ENCODE measurements around the gene METTL22.
"Not testable (repeated sequence)": the region's sequence is repeated elsewhere in the genome, so short reads cannot be mapped to it uniquely, and the experiment has no call there.

The METTL22 gene

GRCh38 chr16:8634991-8635736, 13.7 kb downstream of the METTL22 start:
- DNase-seq: no peak

GRCh38 chr16:8639694-8640093, 18.2 kb downstream of the METTL22 start:
- DNase-seq: no peak

DNA sequence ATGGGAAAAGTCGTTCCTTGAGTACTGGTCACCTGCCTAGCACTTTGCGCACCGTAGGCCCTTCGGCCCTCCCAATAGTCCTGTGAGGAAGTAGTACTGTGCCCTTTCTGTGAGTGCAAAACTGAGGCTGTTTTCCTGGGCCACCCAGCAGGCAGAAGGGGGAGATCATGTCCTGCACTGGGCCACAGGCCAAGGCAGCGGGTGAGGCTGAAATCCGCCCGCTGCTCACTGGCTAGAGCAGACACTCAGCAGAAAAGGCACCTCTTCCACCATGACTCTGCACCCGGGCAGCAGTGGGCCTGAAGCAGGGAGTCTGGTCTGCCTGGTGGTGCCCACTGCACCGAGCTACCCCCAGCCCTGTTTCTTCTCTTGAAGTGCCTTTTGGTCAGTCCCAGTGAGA, 20.2 kb downstream of the METTL22 start:
- no peak for DNase-seq

- no peak for DNase-seq
These were observed 20.6 kb downstream of the METTL22 start for GRCh38 chr16:8642146-8642545.

- DNase-seq: peak in 1 of 5 donors; percentile 10
These were observed 23.0 kb downstream of the METTL22 start for GRCh38 chr16:8644211-8645140.

DNA sequence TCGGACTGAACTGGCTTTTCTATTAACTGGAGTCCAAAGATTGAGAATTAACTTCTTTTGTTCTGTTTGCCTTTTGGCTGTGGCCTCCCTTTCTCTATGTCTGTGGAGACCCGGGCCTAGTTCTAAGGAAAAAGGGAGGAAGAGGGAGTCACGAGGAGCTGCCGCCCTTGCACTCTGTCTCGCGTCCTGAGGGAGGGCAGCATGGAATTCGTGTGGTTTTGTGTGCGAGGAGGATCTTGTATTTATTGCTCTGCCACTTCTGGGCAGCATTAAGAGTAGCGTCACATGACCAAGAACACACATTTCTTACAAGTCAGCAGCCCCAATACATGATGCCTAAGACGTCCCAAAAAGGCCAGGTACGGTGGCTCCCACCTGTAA, 23.6 kb downstream of the METTL22 start:
- no peak for DNase-seq

- DNase-seq: no peak
These were observed 24.3 kb downstream of the METTL22 start for GRCh38 chr16:8645831-8646230.

GRCh38 chr16:8646326-8647053, 25.0 kb downstream of the METTL22 start:
- no peak for DNase-seq

DNA sequence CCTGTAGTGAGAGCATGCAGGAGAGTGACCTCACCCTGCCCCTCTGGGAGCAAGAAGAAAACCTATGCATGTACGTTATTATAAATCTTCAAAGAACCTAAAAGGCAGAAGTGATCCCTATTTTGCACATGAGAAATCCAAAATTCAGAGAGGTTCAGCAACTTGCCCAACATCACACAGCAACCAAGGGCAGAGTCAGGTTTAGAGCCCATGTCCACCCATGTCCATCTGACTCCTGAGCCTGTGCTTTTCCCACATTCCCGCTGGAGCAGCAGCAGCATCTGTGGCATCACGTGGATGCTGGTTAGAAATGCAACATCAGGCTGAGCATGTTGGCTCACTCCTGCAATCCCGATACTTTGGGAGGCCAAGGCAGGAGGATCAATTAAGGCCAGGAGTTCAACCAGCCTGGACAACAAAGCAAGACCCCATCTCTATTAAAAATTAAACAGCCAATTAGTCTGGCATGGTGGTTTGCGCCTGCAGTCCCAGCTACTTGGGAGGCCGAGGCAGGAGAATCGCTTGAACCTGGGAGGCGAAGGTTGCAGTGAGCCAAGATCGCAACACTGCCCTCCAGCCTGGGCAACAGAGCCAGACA, 26.3 kb downstream of the METTL22 start:
- DNase-seq: no peak

- no peak for DNase-seq
These were observed 27.4 kb downstream of the METTL22 start for GRCh38 chr16:8648877-8649276.

DNA sequence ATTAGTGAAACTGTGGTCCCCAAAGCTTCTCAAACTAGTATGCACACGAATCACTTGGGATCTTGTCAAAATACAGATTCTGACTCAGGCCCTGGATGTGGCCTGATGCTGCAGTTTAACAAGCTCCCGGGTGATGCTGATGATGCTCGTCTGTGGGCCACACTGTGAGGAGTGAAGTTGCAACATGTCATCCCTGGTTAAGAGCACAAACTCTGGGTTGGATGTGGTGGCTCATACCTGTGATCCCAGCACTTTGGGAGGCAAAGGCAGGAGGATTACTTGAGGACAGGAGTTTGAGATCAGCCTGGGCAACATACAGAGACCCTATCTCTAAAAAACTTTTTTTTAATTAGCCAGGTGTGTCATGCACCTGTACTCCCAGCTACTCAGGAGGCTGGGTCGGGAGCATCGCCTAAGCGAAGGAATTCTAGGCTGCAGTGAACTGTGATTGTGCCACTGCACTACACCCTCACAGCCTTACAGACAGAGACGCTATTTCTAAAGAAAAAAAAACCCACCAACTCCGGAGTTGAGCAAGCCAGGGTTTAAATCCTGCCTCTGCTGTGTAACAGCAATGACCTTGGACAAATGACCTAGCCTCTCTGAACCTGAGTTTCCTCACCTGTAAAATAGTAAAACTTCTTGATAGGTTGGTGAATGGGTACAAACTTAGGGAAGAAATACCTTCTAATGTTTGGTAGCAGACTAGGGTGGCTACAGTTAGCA, 28.5 kb downstream of the METTL22 start:
- DNase-seq: no peak

GRCh38 chr16:8651958-8652357, 30.5 kb downstream of the METTL22 start:
- DNase-seq: not testable (repeated sequence)

GRCh38 chr16:8655184-8655717, 33.8 kb downstream of the METTL22 start:
- peak in 1 of 5 donors; percentile 34 for DNase-seq

GRCh38 chr16:8656376-8656775, 34.9 kb downstream of the METTL22 start:
- no peak for DNase-seq

- DNase-seq: peak in 4 of 5 donors; percentile 25 to 43 (median 35)
These were observed 39.4 kb downstream of the METTL22 start for GRCh38 chr16:8660841-8661301.

GRCh38 chr16:8661703-8662102, 40.2 kb downstream of the METTL22 start:
- DNase-seq: no peak

DNA sequence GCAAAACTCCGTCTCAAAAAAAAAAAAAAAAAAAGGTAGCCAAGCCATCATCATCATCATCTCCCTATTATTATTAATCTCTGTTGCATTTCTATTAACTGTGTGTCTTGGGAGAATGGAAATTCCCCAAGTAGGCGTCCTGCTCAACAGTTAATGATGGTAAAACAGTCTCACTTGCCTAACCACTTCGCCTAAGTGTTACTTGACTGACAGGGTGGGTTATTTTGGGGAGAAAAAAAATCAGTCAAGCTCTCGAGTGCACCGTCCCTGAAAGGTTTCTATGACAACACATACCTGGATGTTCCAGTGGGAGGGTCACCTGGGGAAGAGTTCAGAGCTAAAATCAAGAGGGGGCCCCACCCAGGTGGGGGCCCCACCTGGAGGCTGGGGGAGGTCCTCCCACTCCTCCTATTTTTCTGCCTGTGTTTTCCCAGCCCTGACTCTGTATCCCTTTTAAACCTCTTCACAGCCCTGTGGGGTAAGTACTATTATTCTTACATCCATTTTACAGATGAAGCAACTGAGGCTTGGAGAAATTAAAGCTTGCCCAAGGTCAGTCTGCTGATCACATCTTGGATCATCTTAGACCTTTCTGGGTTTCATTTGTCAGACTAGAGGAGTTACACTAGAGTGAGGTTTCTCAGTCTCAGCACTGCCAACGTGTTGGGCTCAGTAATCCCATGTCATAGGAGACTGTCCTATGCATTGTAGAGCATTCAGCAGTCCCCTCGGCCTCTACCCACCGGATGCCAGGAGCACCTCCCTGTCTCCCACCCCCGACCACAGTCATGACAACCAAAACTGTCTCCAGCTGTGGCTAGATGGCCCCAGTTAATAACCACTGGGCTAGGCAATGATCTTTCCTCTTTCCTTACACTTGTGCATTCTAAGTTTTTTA, 41.9 kb downstream of the METTL22 start:
- DNase-seq: no peak

DNA sequence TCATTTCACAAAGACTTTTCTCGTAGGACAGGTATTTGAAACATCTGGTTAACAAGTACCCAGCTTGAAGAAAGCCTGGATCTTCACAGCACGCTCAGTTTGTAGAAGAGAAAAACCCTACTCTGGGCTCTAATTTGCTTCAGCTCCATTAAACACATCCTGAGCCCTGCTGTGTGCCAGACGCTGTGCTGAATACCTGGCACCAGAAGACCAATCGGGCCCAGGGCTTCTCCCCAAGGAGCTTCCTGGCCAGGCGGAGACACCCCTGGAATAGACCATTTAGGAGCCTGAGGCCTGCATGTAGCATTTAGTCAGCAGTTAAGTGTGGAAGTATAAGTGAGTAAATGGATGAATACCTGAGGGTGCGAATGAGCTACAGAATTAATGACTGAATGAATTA, 44.0 kb downstream of the METTL22 start:
- no peak for DNase-seq

DNA sequence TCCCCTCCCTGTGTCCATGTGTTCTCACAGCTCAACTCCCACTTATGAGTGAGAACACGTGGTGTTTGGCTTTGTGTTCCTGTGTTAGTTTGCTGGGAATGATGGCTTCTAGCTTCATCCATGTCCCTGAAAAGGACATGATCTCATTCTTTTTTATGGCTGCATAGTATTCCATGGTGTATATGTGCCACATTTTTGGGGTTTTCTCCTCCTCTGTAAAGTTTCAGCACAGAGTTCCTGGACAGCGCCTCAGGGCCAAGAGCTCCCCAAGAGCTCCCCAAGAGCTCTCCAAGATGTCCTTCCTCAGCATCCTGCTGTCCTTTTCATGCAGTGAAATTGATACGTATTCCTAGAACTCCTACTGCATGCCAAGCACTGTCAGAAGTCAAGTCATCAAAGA, 46.0 kb downstream of the METTL22 start:
- no peak for DNase-seq

GRCh38 chr16:8668113-8668512, 46.6 kb downstream of the METTL22 start:
- DNase-seq: no peak

DNA sequence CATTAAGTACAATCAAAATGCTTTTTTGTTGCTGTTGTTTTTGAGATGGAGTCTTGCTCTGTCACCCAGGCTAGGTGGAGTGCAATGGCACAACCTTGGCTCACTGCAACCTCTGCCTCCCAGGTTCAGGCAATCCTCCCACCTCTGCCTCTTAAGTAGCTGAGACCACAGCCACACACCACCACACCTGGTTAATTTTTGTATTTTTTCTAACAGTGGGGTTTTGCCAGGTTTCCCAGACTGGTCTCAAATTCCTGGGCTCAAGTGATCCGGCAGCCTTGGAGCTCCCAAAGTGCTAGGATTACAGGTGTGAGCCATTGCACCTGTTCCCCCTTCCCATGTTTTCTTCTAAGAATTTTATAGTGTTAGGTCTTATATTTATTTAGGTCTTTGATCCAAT, 48.0 kb downstream of the METTL22 start:
- no peak for DNase-seq
